Ectodermal cell (in vitro differentiated cells): ENCODE results near the gene CACNA1B.

Experiments
- H3K27ac ChIP-seq: 2 replicates; pipeline ENCODE4 v1.7.0; 2013; ENCODE audit warnings: mild to moderate bottlenecking, low read depth, low read length; ENCODE audit not compliant: insufficient read depth, poor library complexity, severe bottlenecking
- H3K27me3 ChIP-seq: 2 replicates; pipeline ENCODE4 v1.7.0; 2013; ENCODE audit warnings: mild to moderate bottlenecking, low read length; ENCODE audit not compliant: insufficient read depth, control insufficient read depth, poor library complexity, severe bottlenecking
- H3K36me3 ChIP-seq: one replicate; pipeline ENCODE4 v1.7.0; 2013; ENCODE audit warnings: low read length; ENCODE audit not compliant: control insufficient read depth, insufficient read depth
- H3K4me1 ChIP-seq: one replicate; pipeline ENCODE4 v1.7.0; 2013; ENCODE audit warnings: low read length; ENCODE audit not compliant: control insufficient read depth, insufficient read depth
- H3K4me3 ChIP-seq: 2 replicates; pipeline ENCODE4 v1.7.0; 2013; ENCODE audit warnings: low read depth, low read length, control low read depth; ENCODE audit not compliant: insufficient read depth
- H3K9me3 ChIP-seq: 2 replicates; pipeline ENCODE4 v1.7.0; 2013; ENCODE audit warnings: mild to moderate bottlenecking, low read length, moderate library complexity; ENCODE audit not compliant: control insufficient read depth
- WGBS, 2 experiments: methylation state at CpG; one replicate each; pipeline ENCODE4 v1.1.7; 2013; ENCODE audit warnings: missing lambda C conversion rate in 2 of 2; 5-methylcytosine and 5-hydroxymethylcytosine counted together

The CACNA1B gene

GRCh38 chr9:137866226-137867141 is 11.1 kb upstream of the CACNA1B start:
- no peak overlapping the region for H3K27ac ChIP-seq
- H3K9me3 ChIP-seq, result no peaks in the 10 kb centered on the region
- no peaks in the 10 kb centered on the region for H3K27me3 ChIP-seq
- no peaks in the 10 kb centered on the region for H3K4me1 ChIP-seq
- 87% methylated on average over 21 of the region's 21 CpGs for WGBS, 2 experiments
- H3K4me3 ChIP-seq, result no peak overlapping the region
- no peaks in the 10 kb centered on the region for H3K36me3 ChIP-seq

- Histone ChIP-seq H3K4me3 (no peak overlapping the region), H3K27me3 (peaks cover 7% of the 10 kb centered on the region), H3K4me1 (no peaks in the 10 kb centered on the region), H3K27ac (no peak overlapping the region), H3K9me3 (no peaks in the 10 kb centered on the region), H3K36me3 (no peaks in the 10 kb centered on the region)
- WGBS, 2 experiments, result 80 to 87% methylated on average over 3 of the region's 3 CpGs
These were observed 7.2 kb upstream of the CACNA1B start for GRCh38 chr9:137870432-137870831.

- H3K27me3 ChIP-seq, result peaks cover 26% of the 10 kb centered on the region
- WGBS, 2 experiments, result 87 to 89% methylated on average over 10 of the region's 10 CpGs
- H3K4me3 ChIP-seq, result no peak overlapping the region
- no peaks in the 10 kb centered on the region for H3K36me3 ChIP-seq
- no peaks in the 10 kb centered on the region for H3K9me3 ChIP-seq
- H3K4me1 ChIP-seq, result no peaks in the 10 kb centered on the region
- H3K27ac ChIP-seq, result no peak overlapping the region
These were observed 5.3 kb upstream of the CACNA1B start for GRCh38 chr9:137872296-137872695.

GRCh38 chr9:137873408-137873807 is 4.2 kb upstream of the CACNA1B start:
- no peaks in the 10 kb centered on the region for H3K4me1 ChIP-seq
- 78 to 79% methylated on average over 8 of the region's 8 CpGs for WGBS, 2 experiments
- H3K27me3 ChIP-seq, result peaks cover 33% of the 10 kb centered on the region
- no peak overlapping the region for H3K27ac ChIP-seq
- no peaks in the 10 kb centered on the region for H3K9me3 ChIP-seq
- no peaks in the 10 kb centered on the region for H3K36me3 ChIP-seq
- H3K4me3 ChIP-seq, result no peak overlapping the region

- Histone ChIP-seq H3K9me3 (no peaks in the 10 kb centered on the region), H3K4me1 (no peaks in the 10 kb centered on the region), H3K36me3 (no peaks in the 10 kb centered on the region), H3K27ac (no peak overlapping the region), H3K4me3 (no peak overlapping the region), H3K27me3 (peaks cover 35% of the 10 kb centered on the region)
- 84 to 88% methylated on average over 9 of the region's 9 CpGs for WGBS, 2 experiments
These were observed 3.7 kb upstream of the CACNA1B start for GRCh38 chr9:137873858-137874362.

GRCh38 chr9:137875354-137875753 is 2.2 kb upstream of the CACNA1B start:
- H3K4me1 ChIP-seq, result no peaks in the 10 kb centered on the region
- peaks cover 35% of the 10 kb centered on the region for H3K27me3 ChIP-seq
- no peaks in the 10 kb centered on the region for H3K9me3 ChIP-seq
- WGBS, 2 experiments, result 77 to 80% methylated on average over 14 of the region's 14 CpGs
- no peaks in the 10 kb centered on the region for H3K36me3 ChIP-seq
- H3K27ac ChIP-seq, result no peak overlapping the region
- no peak overlapping the region for H3K4me3 ChIP-seq

GRCh38 chr9:137875846-137876245 is 1.7 kb upstream of the CACNA1B start:
- peaks cover 35% of the 10 kb centered on the region for H3K27me3 ChIP-seq
- H3K4me3 ChIP-seq, result no peak overlapping the region
- H3K36me3 ChIP-seq, result no peaks in the 10 kb centered on the region
- no peaks in the 10 kb centered on the region for H3K4me1 ChIP-seq
- no peak overlapping the region for H3K27ac ChIP-seq
- no peaks in the 10 kb centered on the region for H3K9me3 ChIP-seq
- WGBS, 2 experiments, result 86% methylated on average over 10 of the region's 10 CpGs

- H3K36me3 ChIP-seq, result no peaks in the 10 kb centered on the region
- 85 to 87% methylated on average over 8 of the region's 8 CpGs for WGBS, 2 experiments
- H3K27me3 ChIP-seq, result peaks cover 35% of the 10 kb centered on the region
- H3K27ac ChIP-seq, result no peak overlapping the region
- no peaks in the 10 kb centered on the region for H3K4me1 ChIP-seq
- no peaks in the 10 kb centered on the region for H3K9me3 ChIP-seq
- H3K4me3 ChIP-seq, result no peak overlapping the region
These were observed 1.3 kb upstream of the CACNA1B start for GRCh38 chr9:137876269-137876668.

GRCh38 chr9:137876781-137877386 is 698 bp upstream of the CACNA1B start:
- no peaks in the 10 kb centered on the region for H3K36me3 ChIP-seq
- H3K4me3 ChIP-seq, result no peak overlapping the region
- WGBS, 2 experiments, result 82 to 83% methylated on average over 47 of the region's 47 CpGs
- no peak overlapping the region for H3K27ac ChIP-seq
- H3K27me3 ChIP-seq, result peaks cover 35% of the 10 kb centered on the region
- no peaks in the 10 kb centered on the region for H3K9me3 ChIP-seq
- H3K4me1 ChIP-seq, result no peaks in the 10 kb centered on the region

GRCh38 chr9:137878146-137878941 is 762 bp downstream of the CACNA1B start:
- peak overlapping the region; percentile 30 for H3K4me3 ChIP-seq
- peaks cover 35% of the 10 kb centered on the region for H3K27me3 ChIP-seq
- H3K9me3 ChIP-seq, result no peaks in the 10 kb centered on the region
- no peaks in the 10 kb centered on the region for H3K36me3 ChIP-seq
- H3K4me1 ChIP-seq, result no peaks in the 10 kb centered on the region
- 15% methylated on average over 101 of the region's 101 CpGs for WGBS, 2 experiments
- no peak overlapping the region for H3K27ac ChIP-seq
